Left colon (tissue), 2 donors: ENCODE data around the gene AKIRIN1. TPM values are rescaled to one million over a fixed set of nuclear protein-coding genes. Genes with fewer than 3 reads are reported as not detected.
"Not testable (repeated sequence)": the region's sequence is repeated elsewhere in the genome, so short reads cannot be mapped to it uniquely, and the experiment has no call there.

Experiments
- ATAC-seq: fragments of 200-7000 bp; cut with Tn5 transposase; one replicate; pipeline ENCODE4 v1.9.1; 2020; ENCODE audit warnings: mild to moderate bottlenecking, moderate library complexity
- DNase-seq, 2 donors: peaks; one replicate each; pipeline ENCODE4 v3.0.0-alpha.2; 2020
- intact Hi-C, 2 donors: fragments of 100-400 bp; cut with DNase I in 1 of 2; cut with micrococcal nuclease in 1 of 2; formaldehyde crosslinking; loops; one replicate each; pipeline versions ENCODE4 v1.11.2 to v1.14.0; 2022; cut with DNase I, micrococcal nuclease
- total RNA-seq, 2 donors: library from RNA; stranded (reverse); fragmentation: NEBNext Ultra II Directional; extraction: Animal tissue kit (Norgen Biotek cat#: 25700); gene quantifications; one replicate each; pipeline ENCODE4 v1.2.1, GENCODE V29; 2021
- donor health status: DM: no; HTN: no; CAD: no.
- donor health status: DM: yes; HTN: yes; CAD: no.

The AKIRIN1 gene
- total RNA-seq, 2 donors from 2014 or later, result 51.1 to 59.0 TPM

- intact Hi-C loops, result no loop called here
- DNase-seq (peak; percentile 47 to 57), ATAC-seq (peak; percentile 59)
Measured at GRCh38 chr1:38991638-38992411, 749 bp downstream of the AKIRIN1 start.

- DNase-seq (no peak), ATAC-seq (no peak)
- intact Hi-C loops, result no loop called here
Measured at GRCh38 chr1:38992412-38993111, 1.5 kb downstream of the AKIRIN1 start.

GRCh38 chr1:38994196-38994595 lies 3.1 kb downstream of the AKIRIN1 start:
- intact Hi-C loops, result no loop called here
- ATAC-seq (no peak), DNase-seq (no peak)

GRCh38 chr1:38997034-38997900 lies 6.2 kb downstream of the AKIRIN1 start:
- no peak for ATAC-seq
- intact Hi-C loops, result no loop called here
- no peak for DNase-seq

GRCh38 chr1:38997901-38998190 lies 6.8 kb downstream of the AKIRIN1 start:
- DNase-seq, result no peak
- no peak for ATAC-seq
- intact Hi-C loops, result no loop called here

GRCh38 chr1:39001516-39002421 lies 10.7 kb downstream of the AKIRIN1 start:
- intact Hi-C loops, result no loop called here
- DNase-seq (no peak), ATAC-seq (no peak)

GRCh38 chr1:39003281-39003680 lies 12.2 kb downstream of the AKIRIN1 start:
- intact Hi-C loops, result no loop called here
- no peak for ATAC-seq
- no peak for DNase-seq

GRCh38 chr1:39003794-39004193 lies 12.7 kb downstream of the AKIRIN1 start:
- ATAC-seq, result no peak
- DNase-seq, result no peak
- intact Hi-C loops, result no loop called here

GRCh38 chr1:39006287-39006686 lies 15.2 kb downstream of the AKIRIN1 start:
- DNase-seq, result no peak
- no peak for ATAC-seq
- intact Hi-C loops, result no loop called here

- intact Hi-C loops, result no loop called here
- ATAC-seq (no peak), DNase-seq (no peak)
Measured at GRCh38 chr1:39006726-39007645, 15.9 kb downstream of the AKIRIN1 start.

- peak; percentile 31 for ATAC-seq
Measured at GRCh38 chr1:39014956-39015355, 23.9 kb downstream of the AKIRIN1 start.

GRCh38 chr1:39016604-39017171 lies 25.6 kb downstream of the AKIRIN1 start:
- intact Hi-C loops, result no loop called here
- DNase-seq (no peak), ATAC-seq (no peak)

More at GRCh38 chr1:39014956-39015355, 23.9 kb downstream of the AKIRIN1 start:
- intact Hi-C loops, DNase-seq: not testable (repeated sequence)

GRCh38 chr1:39017266-39017665 lies 26.2 kb downstream of the AKIRIN1 start:
- intact Hi-C loops, result no loop called here
- ATAC-seq, result no peak

GRCh38 chr1:39020494-39020893 lies 29.4 kb downstream of the AKIRIN1 start:
- intact Hi-C loops, ATAC-seq, DNase-seq: not testable (repeated sequence)

More at GRCh38 chr1:39017266-39017665, 26.2 kb downstream of the AKIRIN1 start:
- DNase-seq, result no peak

- DNase-seq (no peak), ATAC-seq (no peak)
- intact Hi-C loops, result no loop called here
Measured at GRCh38 chr1:39021426-39021825, 30.4 kb downstream of the AKIRIN1 start.

- ATAC-seq (no peak), DNase-seq (no peak)
- intact Hi-C loops, result no loop called here
Measured at GRCh38 chr1:39023140-39023539, 32.1 kb downstream of the AKIRIN1 start.
